H1 (cell line): ENCODE results near the gene MSI2. TPM values are rescaled to one million over a fixed set of nuclear protein-coding genes. Genes with fewer than 3 reads are reported as not detected.

ENCODE experiments used
- CTCF ChIA-PET: fragments of 300-600 bp; sonication (Branson Sonifier 250); formaldehyde crosslinking; loops from one replicate; lab custom pipeline; 2021; ENCODE audit not compliant: partially characterized antibody; lab: Charles Lee
- POLR2A ChIA-PET: fragments of 300-600 bp; sonication (Branson Sonifier 250); formaldehyde crosslinking; loops from one replicate; lab custom pipeline; 2021; ENCODE audit warnings: inconsistent platforms; ENCODE audit not compliant: partially characterized antibody; lab: Charles Lee
- DNase-seq, 2 experiments: peaks; one replicate each; pipeline versions ENCODE4 v3.0.0 to v3.0.0-alpha.2; 2010 to 2022; ENCODE audit warnings: low spot score in 2 of 2, low read depth in 1 of 2, mixed read lengths in 1 of 2
- FAIRE-seq: peaks from 2 replicates; lab custom pipeline; 2011; peaks lifted over from hg19 to GRCh38; lab: Jason Lieb, UNC
- H2AFZ ChIP-seq: 2 replicates; pipeline ENCODE4 v1.8.1; 2012; ENCODE audit warnings: low read length, inconsistent platforms
- H2AK5ac ChIP-seq: 2 replicates; pipeline ENCODE4 v1.6.1; 2013; ENCODE audit warnings: low read depth, low read length
- H2BK120ac ChIP-seq: replicated peaks from 2 replicates; pipeline ENCODE3; 2013; ENCODE audit warnings: low read depth, low read length, inconsistent platforms
- H2BK12ac ChIP-seq: 2 replicates; pipeline ENCODE4 v1.6.1; 2013; ENCODE audit warnings: low read depth, low read length
- H2BK15ac ChIP-seq: 2 replicates; pipeline ENCODE4 v1.6.1; 2013; ENCODE audit warnings: low read length
- H2BK20ac ChIP-seq: 2 replicates; pipeline ENCODE4 v1.6.1; 2013; ENCODE audit warnings: low read length
- H2BK5ac ChIP-seq: 2 replicates; pipeline ENCODE4 v1.6.1; 2013; ENCODE audit warnings: low read depth, low read length
- H3K14ac ChIP-seq: 2 replicates; pipeline ENCODE4 v1.6.1; 2013; ENCODE audit warnings: inconsistent platforms; ENCODE audit not compliant: insufficient read length
- H3K18ac ChIP-seq: 2 replicates; pipeline ENCODE4 v1.6.1; 2013; ENCODE audit warnings: low read length; ENCODE audit errors: extremely low read depth
- H3K23ac ChIP-seq: 2 replicates; pipeline ENCODE4 v1.6.1; 2013; ENCODE audit warnings: inconsistent platforms; ENCODE audit not compliant: insufficient read length
- H3K23me2 ChIP-seq: 2 replicates; pipeline ENCODE4 v1.6.1; 2013; ENCODE audit warnings: low read depth, low read length
- H3K27ac ChIP-seq: 2 replicates; pipeline ENCODE4 v1.6.1; 2011; ENCODE audit warnings: low read depth, low read length, inconsistent platforms
- H3K27me3 ChIP-seq, 4 experiments: replicated peaks in 1 of 4; 1 replicate in 1 of 4; 2 replicates in 3 of 4; pipeline versions ENCODE4 v1.6.1 to v1.8.1; 2011 to 2013; ENCODE audit warnings: low read length in 3 of 4, mild to moderate bottlenecking in 3 of 4, inconsistent platforms in 2 of 4, mixed read lengths in 2 of 4, moderate library complexity in 1 of 4; ENCODE audit not compliant: control insufficient read depth in 3 of 4, insufficient read depth in 3 of 4; ENCODE audit errors: extremely low read depth in 1 of 4
- H3K36me3 ChIP-seq, 4 experiments: 2 replicates each; pipeline versions ENCODE4 v1.6.1 to v1.8.1; 2011 to 2013; ENCODE audit warnings: mild to moderate bottlenecking in 4 of 4, low read length in 3 of 4, moderate library complexity in 2 of 4, control low read depth in 1 of 4, inconsistent platforms in 1 of 4; ENCODE audit not compliant: insufficient read depth in 4 of 4, control insufficient read depth in 2 of 4
- H3K4ac ChIP-seq: replicated peaks from 2 replicates; pipeline ENCODE3; 2013; ENCODE audit warnings: low read length, low read depth, mixed read lengths, inconsistent platforms; ENCODE audit not compliant: insufficient read length
- H3K4me1 ChIP-seq, 4 experiments: replicated peaks in 1 of 4; 1 replicate in 1 of 4; 2 replicates in 3 of 4; pipeline versions ENCODE4 v1.6.1 to v1.8.1; 2011 to 2013; ENCODE audit warnings: low read length in 3 of 4, inconsistent platforms in 2 of 4, mixed read lengths in 1 of 4; ENCODE audit not compliant: insufficient read depth in 4 of 4, control insufficient read depth in 3 of 4
- H3K4me2 ChIP-seq, 2 experiments: 2 replicates each; pipeline versions ENCODE4 v1.6.1 to v1.8.1; 2011 to 2013; ENCODE audit warnings: low read depth in 2 of 2, low read length in 2 of 2, control low read depth in 1 of 2, inconsistent platforms in 1 of 2, mild to moderate bottlenecking in 1 of 2; ENCODE audit not compliant: insufficient read depth in 1 of 2
- H3K4me3 ChIP-seq, 4 experiments: fragments of 200-600, 300-600 bp in 1 of 4; sonication (generic), shearing (Covaris generic), sonication (Bioruptor Twin) in 1 of 4; 2 replicates each; pipeline versions ENCODE4 v1.5.1 to v1.8.1; 2011 to 2016; ENCODE audit warnings: low read length in 4 of 4, low read depth in 3 of 4, control low read depth in 2 of 4, inconsistent platforms in 2 of 4, mild to moderate bottlenecking in 2 of 4, mixed read lengths in 1 of 4, moderate library complexity in 1 of 4; ENCODE audit not compliant: insufficient read depth in 2 of 4; ENCODE audit errors: extremely low read depth in 1 of 4
- H3K56ac ChIP-seq: replicated peaks from 2 replicates; pipeline ENCODE3; 2013; ENCODE audit warnings: low read depth, mild to moderate bottlenecking, mixed read lengths, low read length, inconsistent platforms; ENCODE audit not compliant: insufficient read length
- H3K79me1 ChIP-seq: 2 replicates; pipeline ENCODE4 v1.6.1; 2013; ENCODE audit warnings: low read depth, low read length, control low read depth
- H3K79me2 ChIP-seq, 2 experiments: 2 replicates each; pipeline versions ENCODE4 v1.6.1 to v1.8.1; 2012 to 2013; ENCODE audit warnings: low read length in 2 of 2, mild to moderate bottlenecking in 2 of 2, inconsistent platforms in 1 of 2; ENCODE audit not compliant: insufficient read depth in 2 of 2, control insufficient read depth in 1 of 2
- H3K9ac ChIP-seq, 4 experiments: replicated peaks in 1 of 4; 1 replicate in 1 of 4; 2 replicates in 3 of 4; pipeline versions ENCODE4 v1.6.1 to v1.8.1; 2011 to 2013; ENCODE audit warnings: low read depth in 3 of 4, low read length in 3 of 4, control low read depth in 2 of 4, mild to moderate bottlenecking in 2 of 4, moderate library complexity in 2 of 4, inconsistent platforms in 1 of 4; ENCODE audit errors: extremely low read depth in 1 of 4
- H3K9me3 ChIP-seq, 2 experiments: 2 replicates each; pipeline versions ENCODE4 v1.6.1 to v1.8.1; 2012 to 2013; ENCODE audit warnings: mild to moderate bottlenecking in 2 of 2, moderate library complexity in 2 of 2, control low read depth in 1 of 2, inconsistent platforms in 1 of 2, low read depth in 1 of 2, low read length in 1 of 2, mixed read lengths in 1 of 2; ENCODE audit not compliant: insufficient read depth in 2 of 2
- H4K20me1 ChIP-seq, 2 experiments: replicated peaks in 1 of 2; 2 replicates each; pipeline versions ENCODE3 to v1.8.1; 2011 to 2013; ENCODE audit warnings: inconsistent platforms in 2 of 2, low read length in 2 of 2, mild to moderate bottlenecking in 1 of 2; ENCODE audit not compliant: insufficient read depth in 2 of 2, control insufficient read depth in 1 of 2
- H4K5ac ChIP-seq: 2 replicates; pipeline ENCODE4 v1.6.1; 2013; ENCODE audit warnings: low read length, low read depth, mixed read lengths, inconsistent platforms; ENCODE audit not compliant: insufficient read length
- H4K8ac ChIP-seq: 2 replicates; pipeline ENCODE4 v1.8.0; 2013; ENCODE audit warnings: mild to moderate bottlenecking, moderate library complexity, low read length, inconsistent platforms; ENCODE audit not compliant: insufficient read depth; ENCODE audit errors: extremely low read depth
- H4K91ac ChIP-seq: replicated peaks from 2 replicates; pipeline ENCODE3; 2013; ENCODE audit warnings: low read length, mixed read lengths, inconsistent platforms; ENCODE audit not compliant: insufficient read length
- BACH1 ChIP-seq: IDR thresholded peaks from 2 replicates; pipeline ENCODE4 v1.6.1; 2012; ENCODE audit warnings: low read length, improper control_type of control experiment
- CBX8 ChIP-seq: fragments of 300-800, 300-1000 bp; sonication (generic); IDR thresholded peaks from 2 replicates; pipeline ENCODE4 v1.7.1; 2016; ENCODE audit warnings: low read depth, low read length, borderline replicate concordance
- FOSL1 ChIP-seq: IDR thresholded peaks from 2 replicates; pipeline ENCODE4 v1.6.1; 2011; ENCODE audit warnings: mild to moderate bottlenecking, low read depth, low read length, moderate library complexity; ENCODE audit not compliant: insufficient read depth
- GABPA ChIP-seq: IDR thresholded peaks from 2 replicates; pipeline ENCODE4 v1.6.1; 2011; ENCODE audit warnings: mild to moderate bottlenecking, low read length, moderate library complexity, borderline replicate concordance; ENCODE audit not compliant: insufficient read depth
- KDM1A ChIP-seq: fragments of 200-600, 300-600 bp; sonication (generic); IDR thresholded peaks from 2 replicates; pipeline ENCODE4 v1.7.1; 2016; ENCODE audit warnings: mild to moderate bottlenecking, low read length, borderline replicate concordance
- KDM4A ChIP-seq: IDR thresholded peaks from one replicate; pipeline ENCODE4 v1.7.1; 2012; ENCODE audit warnings: low read depth, mild to moderate bottlenecking, moderate library complexity, low read length, inconsistent platforms; ENCODE audit not compliant: severe bottlenecking
- SIRT6 ChIP-seq: IDR thresholded peaks from one replicate; pipeline ENCODE4 v1.7.1; 2012; ENCODE audit warnings: low read length, inconsistent platforms
- SP4 ChIP-seq: IDR thresholded peaks from 2 replicates; pipeline ENCODE4 v1.6.1; 2012; ENCODE audit warnings: low read length, inconsistent platforms
- TBP ChIP-seq: IDR thresholded peaks from 2 replicates; pipeline ENCODE4 v1.6.1; 2011; ENCODE audit warnings: low read depth, low read length, improper control_type of control experiment
- YY1 ChIP-seq: IDR thresholded peaks from 2 replicates; pipeline ENCODE4 v1.6.1; 2011; ENCODE audit warnings: low read depth, mild to moderate bottlenecking, low read length
- WGBS, 2 experiments: shearing (Covaris generic) in 1 of 2; methylation state at CpG; one replicate each; pipeline versions ENCODE4 v1.1.6 to v1.1.7; 2013 to 2015; ENCODE audit warnings: low lambda C conversion rate in 2 of 2, mixed read lengths in 2 of 2, inconsistent platforms in 1 of 2, low coverage in 1 of 2, missing lambda C conversion rate in 1 of 2; ENCODE audit not compliant: insufficient replicate concordance in 2 of 2, insufficient coverage in 1 of 2, insufficient read length in 1 of 2; ENCODE audit errors: extremely low coverage in 1 of 2, missing lambda C conversion rate in 1 of 2; 5-methylcytosine and 5-hydroxymethylcytosine counted together
- polyA plus RNA-seq, 7 experiments: library from polyadenylated mRNA; depleted of rRNA in 3 of 7; stranded (reverse) in 5 of 7; unstranded in 2 of 7; fragments of >200 nt in 5 of 7; fragments of 200-250 nt in 2 of 7; gene quantifications; 1 replicate in 5 of 7; 2 replicates in 1 of 7; 4 replicates in 1 of 7; pipeline versions ENCODE4 v1.2.1 to v1.2.3, GENCODE V29; 2011 to 2013; ENCODE audit warnings: missing spikeins in 2 of 7, mixed read lengths in 2 of 7
- total RNA-seq: library from RNA; stranded (reverse); fragmentation: NEBNext Ultra II Directional; extraction: Animal tissue kit (Norgen Biotek cat#: 25700); gene quantifications from 2 replicates; pipeline ENCODE4 v1.2.1, GENCODE V29; 2021
- TF ChIP-seq, protein P1 (sequence below): IDR thresholded peaks from 2 replicates; pipeline ENCODE4 v1.6.1; 2012; ENCODE audit warnings: low read length, inconsistent platforms

Gene MSI2
- total and polyA plus RNA-seq, 2 of the 8 experiments (the other 6 are each of a cell fraction or from before 2014, with no cell fraction given), result 36.7 to 80.6 TPM

DNA sequence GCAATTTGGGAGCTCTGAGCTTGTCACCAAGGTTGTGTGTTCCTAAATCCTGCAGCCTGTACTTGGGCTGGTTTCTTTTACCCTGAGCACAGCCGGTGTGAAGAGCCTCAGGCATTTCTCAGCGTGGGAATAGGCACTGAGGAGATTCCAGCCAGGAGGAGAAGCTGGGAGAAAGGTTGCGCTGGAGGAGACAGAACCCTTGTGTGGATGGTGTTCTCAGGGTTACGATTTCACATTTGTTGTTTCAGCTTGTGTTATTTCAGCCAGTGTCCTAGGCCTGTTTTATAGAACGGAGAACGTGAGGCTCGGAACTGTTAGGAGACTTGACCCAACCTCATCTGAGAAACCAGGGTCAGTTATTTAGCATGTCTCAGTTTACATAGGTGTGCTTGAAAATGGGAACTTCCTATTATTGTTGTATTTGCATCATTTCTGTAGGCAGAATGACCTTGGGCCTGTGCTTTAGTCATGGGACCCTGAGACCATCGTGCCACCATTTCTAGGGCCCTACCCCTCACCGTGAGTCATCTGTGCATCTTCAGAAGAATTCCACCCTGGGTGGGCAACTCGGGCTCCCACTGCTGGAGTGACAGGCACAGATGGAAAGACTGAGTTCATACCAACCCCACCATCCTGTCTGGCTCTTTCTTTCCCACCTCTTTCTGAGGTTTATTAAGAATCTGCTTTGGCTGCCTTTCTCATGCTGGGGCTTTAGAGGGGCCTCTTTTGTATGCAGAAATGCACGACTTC, 134.9 kb downstream of the MSI2 start:
- Histone ChIP-seq H4K91ac (no peak overlapping the region), H3K9ac (no peak overlapping the region), H3K18ac (no peak overlapping the region), H3K23ac (no peak overlapping the region), H3K36me3 (peaks cover 0 to 5% (median 2%) of the 10 kb centered on the region in 4 experiments; a peak in 2 of 8 replicates), H3K4me1 (peaks cover 10 to 15% (median 12%) of the 10 kb centered on the region in 4 experiments), H3K4me3 (no peak overlapping the region), H3K4me2 (0 out of 4 replicates have a peak overlapping the region, but pooled peaks of 1 of the 2 experiments have one; percentile 25), H3K23me2 (no peaks in the 10 kb centered on the region; the same call in 1 of the 2 replicates), H3K79me1 (peaks cover 9% of the 10 kb centered on the region), H2BK5ac (peak overlapping the region; percentile 53; the same call in 1 of the 2 replicates), H3K4ac (no peak overlapping the region), H4K5ac (no peak overlapping the region), H2BK12ac (no peak overlapping the region), H2BK120ac (no peak overlapping the region), H2AK5ac (peak overlapping the region; percentile 70; the same call in 1 of the 2 replicates), H3K9me3 (peaks cover 6 to 12% of the 10 kb centered on the region in 2 experiments), H2BK15ac (no peak overlapping the region), H4K8ac (no peak overlapping the region), H3K27ac (no peak overlapping the region), H3K14ac (no peak overlapping the region), H3K56ac (no peak overlapping the region), H2AFZ (no peak overlapping the region), H3K79me2 (peaks cover 0 to 66% of the 10 kb centered on the region in 2 experiments; a peak in 2 of 4 replicates), H3K27me3 (no peaks in the 10 kb centered on the region), H4K20me1 (peaks cover 0 to 4% of the 10 kb centered on the region in 2 experiments), H2BK20ac (no peak overlapping the region)
- POLR2A ChIA-PET, result interaction anchor here (0.9 kb wide), 1 partner anchor 15 kb away, joined by 3 read pairs; no protein-coding TSS in a partner anchor
- 88% methylated on average over 11 of the region's 11 CpGs; no CpG with 5 or more reads in 1 of the 2 experiments for WGBS, 2 experiments
- DNase-seq (no peak), FAIRE-seq (no peak)
- CTCF ChIA-PET, result interaction anchor here (0.9 to 4.2 kb wide), 2 partner anchors 11 to 81 kb away, joined by 3 to 23 read pairs; no protein-coding TSS in a partner anchor
- TF ChIP-seq, protein P1, sequence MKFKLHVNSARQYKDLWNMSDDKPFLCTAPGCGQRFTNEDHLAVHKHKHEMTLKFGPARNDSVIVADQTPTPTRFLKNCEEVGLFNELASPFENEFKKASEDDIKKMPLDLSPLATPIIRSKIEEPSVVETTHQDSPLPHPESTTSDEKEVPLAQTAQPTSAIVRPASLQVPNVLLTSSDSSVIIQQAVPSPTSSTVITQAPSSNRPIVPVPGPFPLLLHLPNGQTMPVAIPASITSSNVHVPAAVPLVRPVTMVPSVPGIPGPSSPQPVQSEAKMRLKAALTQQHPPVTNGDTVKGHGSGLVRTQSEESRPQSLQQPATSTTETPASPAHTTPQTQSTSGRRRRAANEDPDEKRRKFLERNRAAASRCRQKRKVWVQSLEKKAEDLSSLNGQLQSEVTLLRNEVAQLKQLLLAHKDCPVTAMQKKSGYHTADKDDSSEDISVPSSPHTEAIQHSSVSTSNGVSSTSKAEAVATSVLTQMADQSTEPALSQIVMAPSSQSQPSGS, result no peak
- TF ChIP-seq CBX8, result no peak
- no peak for TF ChIP-seq KDM1A
- no peak for TF ChIP-seq FOSL1
- TF ChIP-seq YY1, result no peak
- no peak for TF ChIP-seq BACH1
- TF ChIP-seq TBP, result no peak
- no peak for TF ChIP-seq GABPA
- no peak for TF ChIP-seq SP4
- TF ChIP-seq SIRT6, result no peak
- TF ChIP-seq KDM4A, result no peak
